Heart left ventricle (tissue), 16 donors: Measurements from ENCODE around the gene GAL3ST2. TPM values are rescaled to one million over a fixed set of nuclear protein-coding genes. Genes with fewer than 3 reads are reported as not detected.

Experiments used
- ATAC-seq, 4 donors: fragments of 200-7000 bp; cut with Tn5 transposase; one replicate each; pipeline ENCODE4 v1.9.1; 2020 to 2022; ENCODE audit warnings: moderate library complexity in 4 of 4, mild to moderate bottlenecking in 3 of 4, moderate number of reproducible peaks in 1 of 4
- DNase-seq, 5 donors: peaks; one replicate each; pipeline ENCODE4 v3.0.0-alpha.2; 2020
- H3K27ac ChIP-seq, 12 donors: fragments of 200-600 bp; sonication (generic) in 4 of 12; one replicate each; pipeline versions ENCODE4 v1.5.0 to v1.8.0; 2016 to 2022; ENCODE audit warnings: mild to moderate bottlenecking in 2 of 12
- H3K27me3 ChIP-seq, 9 donors: fragments of 200-600 bp; sonication (generic) in 2 of 9; one replicate each; pipeline versions ENCODE4 v1.5.1 to v1.8.0; 2016 to 2022; ENCODE audit warnings: mild to moderate bottlenecking in 3 of 9
- H3K36me3 ChIP-seq, 9 donors: fragments of 200-600 bp; sonication (generic) in 2 of 9; one replicate each; pipeline versions ENCODE4 v1.5.0 to v1.8.0; 2018 to 2022; ENCODE audit warnings: mild to moderate bottlenecking in 2 of 9
- H3K4me1 ChIP-seq, 12 donors: fragments of 200-600 bp; sonication (generic) in 4 of 12; one replicate each; pipeline versions ENCODE4 v1.5.0 to v1.8.0; 2016 to 2022; ENCODE audit warnings: mild to moderate bottlenecking in 3 of 12
- H3K4me3 ChIP-seq, 12 donors: fragments of 200-600 bp; sonication (generic) in 4 of 12; one replicate each; pipeline versions ENCODE4 v1.5.0 to v1.8.0; 2017 to 2022; ENCODE audit warnings: mild to moderate bottlenecking in 9 of 12, moderate library complexity in 4 of 12
- H3K9me3 ChIP-seq, 12 donors: fragments of 200-600 bp; sonication (generic) in 4 of 12; one replicate each; pipeline versions ENCODE4 v1.5.0 to v1.8.0; 2016 to 2022; ENCODE audit warnings: mild to moderate bottlenecking in 1 of 12
- CTCF ChIP-seq, 12 donors: fragments of 200-600 bp; sonication (generic) in 4 of 12; IDR thresholded peaks; one replicate each; pipeline versions ENCODE4 v1.5.0 to v1.8.0; 2018 to 2022; ENCODE audit warnings: antibody characterized with exemption in 12 of 12, mild to moderate bottlenecking in 5 of 12
- POLR2A ChIP-seq, 2 donors: fragments of 450-650 bp; IDR thresholded peaks; one replicate each; pipeline ENCODE4 v1.6.1; 2017; ENCODE audit warnings: antibody characterized with exemption in 2 of 2, mild to moderate bottlenecking in 2 of 2, moderate library complexity in 2 of 2
- WGBS, 4 donors: extraction: QIAGEN DNeasy Blood & Tissue Kit in 2 of 4; methylation state at CpG; one replicate each; pipeline versions ENCODE4 v1.1.5 to v1.1.7; 2013 to 2018; 5-methylcytosine and 5-hydroxymethylcytosine counted together
- intact Hi-C, 10 donors: fragments of 100-400 bp; cut with DNase I; formaldehyde crosslinking; loops; one replicate each; pipeline versions ENCODE4 v1.11.1 to v1.14.2; 2022
- polyA plus RNA-seq, 2 donors: library from polyadenylated mRNA; stranded (reverse); fragments of 200-250 nt; gene quantifications; one replicate each; pipeline ENCODE4 v1.2.3, GENCODE V29; 2013
- total RNA-seq, 9 donors: library from RNA; depleted of rRNA in 2 of 9; stranded (reverse); fragments of >200 nt in 2 of 9; fragmentation: NEBNext Ultra II Directional in 3 of 9; extraction: Animal tissue kit (Norgen Biotek cat#: 25700) in 3 of 9; gene quantifications; one replicate each; pipeline versions ENCODE4 v1.1.0 to v1.2.4, GENCODE V29; 2016 to 2023
- donor health status: ischemic (EF 13 %, LVEDD 7.1; RV severe dilation, severe dysfunction).
- donor health status: healthy with polysubstance abuse.
- donor health status: DM: no; HTN: yes; CAD: no.
- donor health status: DM: no; HTN: no; CAD: no.
- donor health status: ischemic (EF 25% LVEDD 6.9; RV normal size, moderate dysfunction).
- donor health status: ischemic (EF 25% LVEDD 5.7; RV mildly dilated, moderate dysfunction).
- donor health status: healthy.
- donor health status: DM: yes; HTN: yes; CAD: no.
- donor health status: ischemic (EF 35%, LVEDD 5.7; RV mildly dilated, moderate dysfunction).
- donor health status: nonischemic (EF 11% LVEDD 7.7; RV severe dilation, severe dysfunction).
- donor health status: DM: yes; HTN: yes; CAD: no.
- donor health status: PGD.
- donor health status: ischemic (EF 29% LVEDD 5.4; RV normal size, mild dysfunction).
- donor health status: nonischemic (EF 23%, LVEDD 6.1; RV moderate dilation, normal function).

GAL3ST2 gene
- total and polyA plus RNA-seq, 11 donors: 0.21 to 1.7 TPM; not detected in 9

- H3K4me1 ChIP-seq: peaks cover 0 to 12% (median 0%) of the 10 kb centered on the region in 12 donors
- no peak overlapping the region for H3K27ac ChIP-seq
- peaks cover 0 to 49% (median 34%) of the 10 kb centered on the region in 9 donors for H3K36me3 ChIP-seq
- DNase-seq (peak in 1 of 5 donors; percentile 32), ATAC-seq (peak in 1 of 4 donors; percentile 16)
- 95 to 100% (median 96%) methylated on average over 3 to 18 of the region's 18 CpGs for WGBS, 4 donors
- H3K9me3 ChIP-seq: no peaks in the 10 kb centered on the region
- H3K4me3 ChIP-seq: no peak overlapping the region
- TF ChIP-seq CTCF (IDR thresholded peaks at IDR 0.05): no peak
- TF ChIP-seq POLR2A (IDR thresholded peaks at IDR 0.05): no peak
- H3K27me3 ChIP-seq: no peaks in the 10 kb centered on the region
- intact Hi-C loops: loop anchor here in 1 of 10 donors (10.0 kb wide), 1 partner anchor 113 kb away; the partner anchor contains the start of gene RTP5
Measured at GRCh38 chr2:241751776-241752175, 24.8 kb upstream of the GAL3ST2 start.

GRCh38 chr2:241752253-241752652 is 24.4 kb upstream of the GAL3ST2 start:
- H3K9me3 ChIP-seq: no peaks in the 10 kb centered on the region
- peaks cover 0 to 12% (median 0%) of the 10 kb centered on the region in 12 donors for H3K4me1 ChIP-seq
- ATAC-seq (no peak), DNase-seq (peak in 1 of 5 donors; percentile 48)
- H3K4me3 ChIP-seq: no peak overlapping the region
- no peak overlapping the region for H3K27ac ChIP-seq
- intact Hi-C loops: loop anchor here in 1 of 10 donors (10.0 kb wide), 1 partner anchor 113 kb away; the partner anchor contains the start of gene RTP5
- 97 to 100% (median 98%) methylated on average over 4 to 14 of the region's 14 CpGs for WGBS, 4 donors
- no peak for TF ChIP-seq POLR2A (IDR thresholded peaks at IDR 0.05)
- TF ChIP-seq CTCF (IDR thresholded peaks at IDR 0.05): no peak
- no peaks in the 10 kb centered on the region for H3K27me3 ChIP-seq
- peaks cover 0 to 51% (median 34%) of the 10 kb centered on the region in 9 donors for H3K36me3 ChIP-seq

GRCh38 chr2:241752689-241753276 is 23.8 kb upstream of the GAL3ST2 start:
- no peak overlapping the region for H3K4me3 ChIP-seq
- peaks cover 0 to 52% (median 37%) of the 10 kb centered on the region in 9 donors for H3K36me3 ChIP-seq
- no peaks in the 10 kb centered on the region for H3K9me3 ChIP-seq
- H3K27ac ChIP-seq: no peak overlapping the region
- 92 to 93% (median 93%) methylated on average over 17 to 21 of the region's 21 CpGs for WGBS, 4 donors
- DNase-seq (peak in 1 of 5 donors; percentile 37), ATAC-seq (no peak)
- intact Hi-C loops: loop anchor here in 1 of 10 donors (10.0 kb wide), 1 partner anchor 112 kb away; the partner anchor contains the start of gene RTP5
- peaks cover 0 to 12% (median 0%) of the 10 kb centered on the region in 12 donors for H3K4me1 ChIP-seq
- no peaks in the 10 kb centered on the region for H3K27me3 ChIP-seq
- TF ChIP-seq POLR2A (IDR thresholded peaks at IDR 0.05) (no peak), CTCF (IDR thresholded peaks at IDR 0.05) (no peak)

GRCh38 chr2:241753493-241753892 is 23.1 kb upstream of the GAL3ST2 start:
- Histone ChIP-seq H3K27ac (no peak overlapping the region), H3K4me3 (no peak overlapping the region), H3K4me1 (peaks cover 0 to 12% (median 0%) of the 10 kb centered on the region in 12 donors), H3K36me3 (peaks cover 0 to 51% (median 37%) of the 10 kb centered on the region in 9 donors), H3K27me3 (no peaks in the 10 kb centered on the region), H3K9me3 (no peaks in the 10 kb centered on the region)
- intact Hi-C loops: loop anchor here in 1 of 10 donors (10.0 kb wide), 1 partner anchor 111 kb away; the partner anchor contains the start of gene RTP5
- WGBS, 4 donors: 92 to 98% (median 96%) methylated on average over 15 to 17 of the region's 17 CpGs
- TF ChIP-seq CTCF (IDR thresholded peaks at IDR 0.05): no peak
- no peak for TF ChIP-seq POLR2A (IDR thresholded peaks at IDR 0.05)
- no peak for ATAC-seq
- peak in 1 of 5 donors; percentile 43 for DNase-seq
